Measurements from ENCODE around the gene CUL3.
"Not testable (repeated sequence)": the region's sequence is repeated elsewhere in the genome, so short reads cannot be mapped to it uniquely, and the experiment has no call there.

CUL3 gene

GRCh38 chr2:224608104-224608503 is 22.9 kb upstream of the CUL3 start:
- no peak for DNase-seq (ENCODE audit: low read depth, low spot score)
- Histone ChIP-seq H3K4me3 (no peak overlapping the region), H3K9ac (ENCODE audit: insufficient read length) (no peak overlapping the region), H3K27ac (no peak overlapping the region), H3K36me3 (ENCODE audit: insufficient read depth, low read length) (no peaks in the 10 kb centered on the region), H3K9me3 (ENCODE audit: low read depth, low read length) (no peaks in the 10 kb centered on the region)
- TF ChIP-seq EZH2 (IDR thresholded peaks at IDR 0.05) (no peak), FOXP2 (optimal IDR thresholded peaks at IDR 0.05; ENCODE audit: control extremely low read depth, extremely low read length, insufficient read depth) (no peak)

GRCh38 chr2:224603746-224604500 is 18.8 kb upstream of the CUL3 start:
- H3K4me3 ChIP-seq; H3K9ac ChIP-seq (ENCODE audit: insufficient read length); H3K27ac ChIP-seq; H3K36me3 ChIP-seq (ENCODE audit: insufficient read depth, low read length); DNase-seq (ENCODE audit: low read depth, low spot score); H3K9me3 ChIP-seq (ENCODE audit: low read depth, low read length): not testable (repeated sequence)

- H3K27ac ChIP-seq; DNase-seq (ENCODE audit: low read depth, low spot score): not testable (repeated sequence)
These were observed 17.7 kb upstream of the CUL3 start for GRCh38 chr2:224602778-224603375.

GRCh38 chr2:224601923-224602322 is 16.8 kb upstream of the CUL3 start:
- no peaks in the 10 kb centered on the region for H3K36me3 ChIP-seq (ENCODE audit: insufficient read depth, low read length)
- H3K4me3 ChIP-seq = no peak overlapping the region
- no peaks in the 10 kb centered on the region for H3K9me3 ChIP-seq (ENCODE audit: low read depth, low read length)
- no peak overlapping the region for H3K27ac ChIP-seq
- TF ChIP-seq POLR2AphosphoS5 (IDR thresholded peaks at IDR 0.05; ENCODE audit: borderline replicate concordance, low read depth, low read length) = no peak
- TF ChIP-seq EZH2 (IDR thresholded peaks at IDR 0.05) = no peak
- no peak for TF ChIP-seq FOXP2 (optimal IDR thresholded peaks at IDR 0.05; ENCODE audit: control extremely low read depth, extremely low read length, insufficient read depth)
- no peak for DNase-seq (ENCODE audit: low read depth, low spot score)
- no peak overlapping the region for H3K9ac ChIP-seq (ENCODE audit: insufficient read length)

More at GRCh38 chr2:224602778-224603375, 17.7 kb upstream of the CUL3 start:
- not testable (repeated sequence) for H3K9ac ChIP-seq (ENCODE audit: insufficient read length); H3K9me3 ChIP-seq (ENCODE audit: low read depth, low read length); H3K4me3 ChIP-seq; H3K36me3 ChIP-seq (ENCODE audit: insufficient read depth, low read length)

- no peak for DNase-seq (ENCODE audit: low read depth, low spot score)
- Histone ChIP-seq H3K27ac (no peak overlapping the region), H3K36me3 (ENCODE audit: insufficient read depth, low read length) (no peaks in the 10 kb centered on the region), H3K9ac (ENCODE audit: insufficient read length) (no peak overlapping the region), H3K4me3 (no peak overlapping the region), H3K9me3 (ENCODE audit: low read depth, low read length) (no peaks in the 10 kb centered on the region)
- TF ChIP-seq POLR2AphosphoS5 (IDR thresholded peaks at IDR 0.05; ENCODE audit: borderline replicate concordance, low read depth, low read length) (no peak), EZH2 (IDR thresholded peaks at IDR 0.05) (no peak), FOXP2 (optimal IDR thresholded peaks at IDR 0.05; ENCODE audit: control extremely low read depth, extremely low read length, insufficient read depth) (no peak)
These were observed 13.5 kb upstream of the CUL3 start for GRCh38 chr2:224598678-224599077.

GRCh38 chr2:224596289-224596688 is 11.1 kb upstream of the CUL3 start:
- no peak for DNase-seq (ENCODE audit: low read depth, low spot score)
- no peak overlapping the region for H3K4me3 ChIP-seq
- no peaks in the 10 kb centered on the region for H3K36me3 ChIP-seq (ENCODE audit: insufficient read depth, low read length)
- H3K27ac ChIP-seq = no peak overlapping the region
- H3K9me3 ChIP-seq (ENCODE audit: low read depth, low read length) = no peaks in the 10 kb centered on the region
- TF ChIP-seq FOXP2 (optimal IDR thresholded peaks at IDR 0.05; ENCODE audit: control extremely low read depth, extremely low read length, insufficient read depth) = no peak
- no peak for TF ChIP-seq EZH2 (IDR thresholded peaks at IDR 0.05)
- no peak for TF ChIP-seq POLR2AphosphoS5 (IDR thresholded peaks at IDR 0.05; ENCODE audit: borderline replicate concordance, low read depth, low read length)
- no peak overlapping the region for H3K9ac ChIP-seq (ENCODE audit: insufficient read length)

- Histone ChIP-seq H3K27ac (no peak overlapping the region), H3K4me3 (no peak overlapping the region), H3K9me3 (ENCODE audit: low read depth, low read length) (no peaks in the 10 kb centered on the region), H3K9ac (ENCODE audit: insufficient read length) (no peak overlapping the region), H3K36me3 (ENCODE audit: insufficient read depth, low read length) (no peaks in the 10 kb centered on the region)
- TF ChIP-seq POLR2AphosphoS5 (IDR thresholded peaks at IDR 0.05; ENCODE audit: borderline replicate concordance, low read depth, low read length) (no peak), FOXP2 (optimal IDR thresholded peaks at IDR 0.05; ENCODE audit: control extremely low read depth, extremely low read length, insufficient read depth) (no peak), EZH2 (IDR thresholded peaks at IDR 0.05) (no peak)
- no peak for DNase-seq (ENCODE audit: low read depth, low spot score)
These were observed 10.4 kb upstream of the CUL3 start for GRCh38 chr2:224595518-224595917.

GRCh38 chr2:224594840-224595239 is 9.7 kb upstream of the CUL3 start:
- Histone ChIP-seq H3K9me3 (ENCODE audit: low read depth, low read length) (no peaks in the 10 kb centered on the region), H3K27ac (no peak overlapping the region), H3K36me3 (ENCODE audit: insufficient read depth, low read length) (no peaks in the 10 kb centered on the region), H3K9ac (ENCODE audit: insufficient read length) (no peak overlapping the region), H3K4me3 (no peak overlapping the region)
- no peak for TF ChIP-seq FOXP2 (optimal IDR thresholded peaks at IDR 0.05; ENCODE audit: control extremely low read depth, extremely low read length, insufficient read depth)
- TF ChIP-seq POLR2AphosphoS5 (IDR thresholded peaks at IDR 0.05; ENCODE audit: borderline replicate concordance, low read depth, low read length) = no peak
- no peak for TF ChIP-seq EZH2 (IDR thresholded peaks at IDR 0.05)
- DNase-seq (ENCODE audit: low read depth, low spot score) = no peak

GRCh38 chr2:224591220-224591619 is 6.1 kb upstream of the CUL3 start:
- TF ChIP-seq POLR2AphosphoS5 (IDR thresholded peaks at IDR 0.05; ENCODE audit: borderline replicate concordance, low read depth, low read length) (no peak), FOXP2 (optimal IDR thresholded peaks at IDR 0.05; ENCODE audit: control extremely low read depth, extremely low read length, insufficient read depth) (no peak), EZH2 (IDR thresholded peaks at IDR 0.05) (no peak)
- no peak overlapping the region for H3K27ac ChIP-seq
- H3K36me3 ChIP-seq (ENCODE audit: insufficient read depth, low read length) = no peaks in the 10 kb centered on the region
- no peak overlapping the region for H3K4me3 ChIP-seq
- no peak for DNase-seq (ENCODE audit: low read depth, low spot score)
- no peaks in the 10 kb centered on the region for H3K9me3 ChIP-seq (ENCODE audit: low read depth, low read length)
- no peak overlapping the region for H3K9ac ChIP-seq (ENCODE audit: insufficient read length)

Measured in SK-N-MC (cell line).